NT2/D1 (cell line): ENCODE measurements around the gene PSPN.

ENCODE experiments used
- SUZ12 ChIP-seq: IDR thresholded peaks from 2 replicates; pipeline ENCODE4 v1.6.1; 2011; ENCODE audit not compliant: insufficient read length, insufficient read depth; ENCODE audit errors: extremely low read depth
- ZNF274 ChIP-seq: IDR thresholded peaks from 2 replicates; pipeline ENCODE4 v1.6.1; 2011; ENCODE audit warnings: mild to moderate bottlenecking, low read depth, low read length

DNA sequence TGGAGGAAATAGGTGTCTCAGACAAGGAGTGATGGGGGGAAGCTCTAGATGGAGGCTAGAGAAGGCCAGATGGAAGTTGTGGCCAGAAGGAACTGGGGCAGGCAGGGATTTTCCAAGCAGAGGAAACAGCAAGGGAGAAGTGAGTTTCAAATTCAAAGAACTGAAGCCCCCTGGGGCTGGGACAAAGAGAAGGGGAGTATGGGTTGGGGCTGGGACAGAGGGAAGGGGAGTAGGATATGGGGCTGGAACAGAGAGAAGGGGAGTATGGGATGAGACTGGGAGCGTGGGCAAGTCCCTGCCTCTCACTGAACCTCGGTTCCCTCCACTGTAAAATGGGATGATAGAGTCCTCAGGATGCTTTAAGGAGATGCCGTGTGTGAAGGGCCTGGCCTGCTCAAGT lies 19.1 kb upstream of the PSPN start:
- TF ChIP-seq SUZ12: no peak
- TF ChIP-seq ZNF274: no peak
